HepG2 (cell line): ENCODE results near the gene TMEM38A. TPM values are rescaled to one million over a fixed set of nuclear protein-coding genes. Genes with fewer than 3 reads are reported as not detected.

Source experiments
- DNMT3B ChIP-seq: conservative IDR thresholded peaks from 2 replicates; pipeline ENCODE4 v1.6.1; 2016; ENCODE audit warnings: missing biosample characterization, control low read depth
- E2F2 ChIP-seq: sonication (generic); formaldehyde crosslinking; IDR thresholded peaks from 2 replicates; pipeline ENCODE4 v1.4.0; 2020; ENCODE audit warnings: missing genetic modification reagents, borderline replicate concordance
- FOXP1 ChIP-seq, 2 experiments: fragments of 450-650 bp in 1 of 2; IDR thresholded peaks; 2 replicates each; pipeline ENCODE4 v1.6.1; 2017 to 2018; ENCODE audit warnings: antibody characterized with exemption in 1 of 2
- GMEB1 ChIP-seq: sonication (generic); formaldehyde crosslinking; IDR thresholded peaks from 2 replicates; pipeline ENCODE4 v1.5.1; 2020; ENCODE audit warnings: missing genetic modification reagents, mild to moderate bottlenecking, borderline replicate concordance
- GTF2F1 ChIP-seq: fragments of 150-350 bp; IDR thresholded peaks from 2 replicates; pipeline ENCODE4 v1.6.1; 2014; ENCODE audit warnings: low read length
- HMG20B ChIP-seq: conservative IDR thresholded peaks from 2 replicates; pipeline ENCODE4 v1.6.1; 2016; ENCODE audit warnings: missing genetic modification reagents, missing compliant biosample characterization
- HNF4A ChIP-seq: sonication (generic); formaldehyde crosslinking; IDR thresholded peaks from 2 replicates; pipeline ENCODE4 v1.4.0; 2020; ENCODE audit warnings: missing genetic modification reagents
- NR1H2 ChIP-seq: sonication (generic); formaldehyde crosslinking; IDR thresholded peaks from 2 replicates; pipeline ENCODE4 v1.8.1; 2022; ENCODE audit warnings: low read depth, missing genetic modification reagents, borderline replicate concordance
- NR2F1 ChIP-seq, 2 experiments: fragments of 450-650 bp in 1 of 2; formaldehyde crosslinking in 1 of 2; IDR thresholded peaks; 2 replicates each; pipeline versions ENCODE4 v1.5.0 to v1.6.1; 2016 to 2020; ENCODE audit warnings: mild to moderate bottlenecking in 1 of 2, missing compliant biosample characterization in 1 of 2, missing genetic modification reagents in 1 of 2, moderate library complexity in 1 of 2
- RAD21 ChIP-seq: fragments of 450-650 bp; formaldehyde crosslinking; IDR thresholded peaks from 2 replicates; pipeline ENCODE4 v1.5.0; 2020; ENCODE audit warnings: mild to moderate bottlenecking
- SKIL ChIP-seq: sonication (generic); formaldehyde crosslinking; IDR thresholded peaks from 2 replicates; pipeline ENCODE4 v1.8.0; 2022; ENCODE audit warnings: missing genetic modification reagents, mild to moderate bottlenecking, moderate library complexity, borderline replicate concordance
- SNRNP70 ChIP-seq: fragments of 200-400 bp; formaldehyde crosslinking; IDR thresholded peaks from 2 replicates; pipeline ENCODE4 v1.6.1; 2017; ENCODE audit warnings: mild to moderate bottlenecking, low read depth, low read length, moderate library complexity
- SP1 ChIP-seq, 2 experiments: fragments of 450-650 bp in 1 of 2; sonication (generic) in 1 of 2; formaldehyde crosslinking in 1 of 2; IDR thresholded peaks; 2 replicates each; pipeline versions ENCODE4 v1.4.0 to v1.6.1; 2016 to 2020; ENCODE audit warnings: missing genetic modification reagents in 1 of 2
- ZBTB34 ChIP-seq: sonication (generic); formaldehyde crosslinking; IDR thresholded peaks from 2 replicates; pipeline ENCODE4 v1.8.0; 2022; ENCODE audit warnings: mild to moderate bottlenecking, missing genetic modification reagents
- ZFP37 ChIP-seq: sonication (generic); formaldehyde crosslinking; IDR thresholded peaks from 2 replicates; pipeline ENCODE4 v1.4.0; 2020; ENCODE audit warnings: missing genetic modification reagents, borderline replicate concordance
- ZNF281 ChIP-seq: sonication (generic); formaldehyde crosslinking; IDR thresholded peaks from 2 replicates; pipeline ENCODE4 v1.4.0; 2020; ENCODE audit warnings: missing genetic modification reagents, borderline replicate concordance
- polyA plus RNA-seq, 8 experiments: library from polyadenylated mRNA; depleted of rRNA in 3 of 8; stranded (reverse) in 7 of 8; unstranded in 1 of 8; fragments of >200 nt; fragmentation: Illumina TruSeq in 4 of 8; extraction: Trizol in 4 of 8; gene quantifications; 2 replicates each; pipeline versions ENCODE4 v1.2.1 to v1.2.3, GENCODE V29; 2011 to 2016; ENCODE audit warnings: low read depth in 4 of 8, missing spikeins in 1 of 8, mixed read lengths in 1 of 8; ENCODE audit not compliant: insufficient read depth in 1 of 8
- total RNA-seq, 5 experiments: library from RNA; depleted of rRNA; stranded (reverse); fragments of >200 nt; fragmentation: Illumina TruSeq; extraction: Trizol; gene quantifications; 2 replicates each; pipeline ENCODE4 v1.2.3, GENCODE V29; 2016; ENCODE audit warnings: low read depth in 1 of 5

TMEM38A gene
- total and polyA plus RNA-seq, 2 of the 13 experiments (the other 11 are each of a cell fraction or from before 2014, with no cell fraction given) = 4.8 to 6.8 TPM

GRCh38 chr19:16659832-16660708, 869 bp upstream of the TMEM38A start, which contains the start of gene SMIM7 (continued):
- TF ChIP-seq SP1 (IDR thresholded peaks at IDR 0.05) (no peak), SP1 (CRISPR knock-in tag; IDR thresholded peaks at IDR 0.05) (peak; percentile 84), ZNF281 (CRISPR knock-in tag) (peak; percentile 54; the same call in 1 of the 2 replicates), FOXP1 (IDR thresholded peaks at IDR 0.05) (no peak), FOXP1 (CRISPR knock-in tag; IDR thresholded peaks at IDR 0.05) (peak; percentile 32; the same call in 1 of the 2 replicates), GTF2F1 (no peak), GMEB1 (CRISPR knock-in tag) (peak; percentile 92), RAD21 (no peak; the same call in 1 of the 2 replicates), NR2F1 (CRISPR knock-in tag; IDR thresholded peaks at IDR 0.05) (peak in 1 of 2 experiments; percentile 40; a peak in 1 of 4 replicates), SNRNP70 (no peak), E2F2 (0 out of 2 replicates have a peak, but pooled peaks have one; percentile 32), NR1H2 (no peak), ZBTB34 (no peak), DNMT3B (CRISPR knock-in tag) (peak; percentile 50; the same call in 1 of the 2 replicates), HMG20B (CRISPR knock-in tag) (peak; percentile 59; the same call in 1 of the 2 replicates), ZFP37 (CRISPR knock-in tag) (0 out of 2 replicates have a peak, but pooled peaks have one; percentile 58), HNF4A (CRISPR knock-in tag) (no peak), SKIL (CRISPR knock-in tag) (no peak)
